ENCODE data around the gene CFD. TPM values are rescaled to one million over a fixed set of nuclear protein-coding genes. Genes with fewer than 3 reads are reported as not detected.
"Not testable (repeated sequence)": the region's sequence is repeated elsewhere in the genome, so short reads cannot be mapped to it uniquely, and the experiment has no call there.

The CFD gene
- total and polyA plus RNA-seq, 2 experiments from 2014 or later, result 0.90 to 4.7 TPM

- Histone ChIP-seq H3F3A (replicated peaks; ENCODE audit: low read depth) (peaks cover 21% of the 10 kb centered on the region), H3K4me1 (ENCODE audit: insufficient read depth) (no peaks in the 10 kb centered on the region; the same call in 1 of the 2 replicates), H3K4me2 (no peak overlapping the region), H3K79me2 (replicated peaks; ENCODE audit: insufficient read depth) (peaks cover 19% of the 10 kb centered on the region), H4K20me1 (replicated peaks; ENCODE audit: insufficient read depth) (peaks cover 14% of the 10 kb centered on the region), H2AFZ (no peak overlapping the region), H3K27me3 (ENCODE audit: insufficient read depth) (no peaks in the 10 kb centered on the region), H3K27ac (ENCODE audit: low read depth) (no peak overlapping the region), H3K36me3 (ENCODE audit: insufficient read depth) (peaks cover 11% of the 10 kb centered on the region; the same call in 1 of the 2 replicates), H3K9me2 (ENCODE audit: insufficient read depth) (0 out of 2 replicates have a peak, but pooled peaks cover 4% of the 10 kb centered on the region), H3K4me3 (no peak overlapping the region)
- no peak overlapping the region for H3K27ac Mint-ChIP-seq
- no peak for TF ChIP-seq ZNF114 (CRISPR knock-in tag; IDR thresholded peaks at IDR 0.05)
- no peak for TF ChIP-seq JUNB (IDR thresholded peaks at IDR 0.05; ENCODE audit: unreplicated experiment)
- TF ChIP-seq ETS1 (IDR thresholded peaks at IDR 0.05), result no peak
- ATAC-seq, result no peak
- no peaks in the 10 kb centered on the region for H3K4me1 Mint-ChIP-seq
- H3K9me3 Mint-ChIP-seq, result peaks cover 2% of the 10 kb centered on the region; the same call in 2 of the 3 replicates
- no peak overlapping the region for H3K4me3 Mint-ChIP-seq
- H3K27me3 Mint-ChIP-seq (ENCODE audit: insufficient read depth, low read depth, poor library complexity), result peaks cover 30% of the 10 kb centered on the region
- DNase-seq (ENCODE audit: low spot score), result peak; percentile 29
- H3K36me3 Mint-ChIP-seq (ENCODE audit: low read depth), result peaks cover 44% of the 10 kb centered on the region
Measured at GRCh38 chr19:815079-815774, 44.2 kb upstream of the CFD start.

- ATAC-seq (no peak), DNase-seq (ENCODE audit: low spot score) (no peak)
- H3K9me3 Mint-ChIP-seq, result peaks cover 2% of the 10 kb centered on the region; the same call in 2 of the 3 replicates
- peaks cover 27% of the 10 kb centered on the region for H3K27me3 Mint-ChIP-seq (ENCODE audit: insufficient read depth, low read depth, poor library complexity)
- Histone ChIP-seq H3K4me2 (no peak overlapping the region), H3K79me2 (replicated peaks; ENCODE audit: insufficient read depth) (peaks cover 23% of the 10 kb centered on the region), H2AFZ (no peak overlapping the region), H3K27me3 (ENCODE audit: insufficient read depth) (no peaks in the 10 kb centered on the region), H3K4me1 (ENCODE audit: insufficient read depth) (no peaks in the 10 kb centered on the region), H4K20me1 (replicated peaks; ENCODE audit: insufficient read depth) (peaks cover 9% of the 10 kb centered on the region), H3K9me2 (ENCODE audit: insufficient read depth) (0 out of 2 replicates have a peak, but pooled peaks cover 4% of the 10 kb centered on the region), H3K27ac (ENCODE audit: low read depth) (no peak overlapping the region), H3F3A (replicated peaks; ENCODE audit: low read depth) (peaks cover 14% of the 10 kb centered on the region), H3K4me3 (no peak overlapping the region), H3K36me3 (ENCODE audit: insufficient read depth) (peaks cover 7% of the 10 kb centered on the region; the same call in 1 of the 2 replicates)
- H3K4me1 Mint-ChIP-seq, result no peaks in the 10 kb centered on the region
- TF ChIP-seq ZNF331 (CRISPR knock-in tag; IDR thresholded peaks at IDR 0.05; ENCODE audit: low read depth), result no peak
- H3K4me3 Mint-ChIP-seq, result no peak overlapping the region; the same call in 2 of the 3 replicates
- peaks cover 38% of the 10 kb centered on the region for H3K36me3 Mint-ChIP-seq (ENCODE audit: low read depth)
- no peak overlapping the region for H3K27ac Mint-ChIP-seq
Measured at GRCh38 chr19:815775-816499, 43.5 kb upstream of the CFD start.

DNA sequence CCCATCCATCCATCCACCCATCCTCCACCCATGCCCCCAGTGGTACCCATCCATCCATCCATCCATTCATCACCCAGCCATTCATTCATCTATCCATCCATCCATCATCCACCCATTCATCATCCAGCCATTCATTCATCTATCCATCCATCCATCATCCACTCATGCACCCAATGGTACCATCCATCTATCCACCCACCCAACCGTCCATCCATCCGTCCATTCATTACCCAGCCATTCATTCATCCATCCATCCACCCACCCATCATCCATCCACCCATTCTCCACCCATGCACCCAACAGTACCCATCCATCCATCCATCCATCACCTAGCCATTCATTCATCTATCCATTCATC, 43.0 kb upstream of the CFD start:
- no peak for ATAC-seq
- no peak overlapping the region for H3K4me3 ChIP-seq
- peaks cover 9% of the 10 kb centered on the region for H4K20me1 ChIP-seq (replicated peaks; ENCODE audit: insufficient read depth)
- Mint-ChIP-seq H3K36me3 (ENCODE audit: low read depth) (peaks cover 35% of the 10 kb centered on the region), H3K27ac (no peak overlapping the region), H3K4me1 (no peaks in the 10 kb centered on the region), H3K4me3 (no peak overlapping the region; the same call in 2 of the 3 replicates), H3K27me3 (ENCODE audit: insufficient read depth, low read depth, poor library complexity) (peaks cover 24% of the 10 kb centered on the region), H3K9me3 (peaks cover 2% of the 10 kb centered on the region; the same call in 2 of the 3 replicates)
- H3K27me3 ChIP-seq (ENCODE audit: insufficient read depth), result no peaks in the 10 kb centered on the region
- TF ChIP-seq REST (IDR thresholded peaks at IDR 0.05; ENCODE audit: unreplicated experiment), result no peak
- no peak overlapping the region for H2AFZ ChIP-seq
- H3K27ac ChIP-seq (ENCODE audit: low read depth), result no peak overlapping the region
- DNase-seq (ENCODE audit: low spot score), result no peak
- peaks cover 8% of the 10 kb centered on the region for H3F3A ChIP-seq (replicated peaks; ENCODE audit: low read depth)
- no peak overlapping the region for H3K4me2 ChIP-seq
- H3K4me1 ChIP-seq (ENCODE audit: insufficient read depth), result no peaks in the 10 kb centered on the region
- 0 out of 2 replicates have a peak, but pooled peaks cover 4% of the 10 kb centered on the region for H3K9me2 ChIP-seq (ENCODE audit: insufficient read depth)
- peaks cover 5% of the 10 kb centered on the region; the same call in 1 of the 2 replicates for H3K36me3 ChIP-seq (ENCODE audit: insufficient read depth)
- H3K79me2 ChIP-seq (replicated peaks; ENCODE audit: insufficient read depth), result peaks cover 23% of the 10 kb centered on the region

GRCh38 chr19:820212-820611, 39.3 kb upstream of the CFD start:
- H3K9me3 Mint-ChIP-seq, ATAC-seq: not testable (repeated sequence)

More at GRCh38 chr19:820212-820611, 39.3 kb upstream of the CFD start:
- Histone ChIP-seq H3K4me3 (peak overlapping the region; percentile 84; the same call in 1 of the 2 replicates), H3K4me2 (peak overlapping the region; percentile 65; the same call in 1 of the 2 replicates), H3K79me2 (replicated peaks; ENCODE audit: insufficient read depth) (peaks cover 23% of the 10 kb centered on the region)
- H3K4me1 ChIP-seq (ENCODE audit: insufficient read depth); H3K4me1 Mint-ChIP-seq; H3K36me3 ChIP-seq (ENCODE audit: insufficient read depth); H4K20me1 ChIP-seq (replicated peaks; ENCODE audit: insufficient read depth); H3K9me2 ChIP-seq (ENCODE audit: insufficient read depth); H3F3A ChIP-seq (replicated peaks; ENCODE audit: low read depth); H3K27me3 ChIP-seq (ENCODE audit: insufficient read depth); H2AFZ ChIP-seq; DNase-seq (ENCODE audit: low spot score); H3K27ac ChIP-seq (ENCODE audit: low read depth); H3K27ac Mint-ChIP-seq: not testable (repeated sequence)
- H3K36me3 Mint-ChIP-seq (ENCODE audit: low read depth), result peaks cover 17% of the 10 kb centered on the region
- peak overlapping the region; percentile 29; the same call in 2 of the 3 replicates for H3K4me3 Mint-ChIP-seq
- peaks cover 11% of the 10 kb centered on the region for H3K27me3 Mint-ChIP-seq (ENCODE audit: insufficient read depth, low read depth, poor library complexity)

Measured in GM23338 (cell line).